NT2/D1 (cell line): ENCODE data around the gene NCS1.

Experiments used
- SUZ12 ChIP-seq: IDR thresholded peaks from 2 replicates; pipeline ENCODE4 v1.6.1; 2011; ENCODE audit not compliant: insufficient read length, insufficient read depth; ENCODE audit errors: extremely low read depth
- YY1 ChIP-seq: IDR thresholded peaks from 2 replicates; pipeline ENCODE4 v1.6.1; 2011; ENCODE audit not compliant: insufficient read length, insufficient read depth
- ZNF274 ChIP-seq: IDR thresholded peaks from 2 replicates; pipeline ENCODE4 v1.6.1; 2011; ENCODE audit warnings: mild to moderate bottlenecking, low read depth, low read length

DNA sequence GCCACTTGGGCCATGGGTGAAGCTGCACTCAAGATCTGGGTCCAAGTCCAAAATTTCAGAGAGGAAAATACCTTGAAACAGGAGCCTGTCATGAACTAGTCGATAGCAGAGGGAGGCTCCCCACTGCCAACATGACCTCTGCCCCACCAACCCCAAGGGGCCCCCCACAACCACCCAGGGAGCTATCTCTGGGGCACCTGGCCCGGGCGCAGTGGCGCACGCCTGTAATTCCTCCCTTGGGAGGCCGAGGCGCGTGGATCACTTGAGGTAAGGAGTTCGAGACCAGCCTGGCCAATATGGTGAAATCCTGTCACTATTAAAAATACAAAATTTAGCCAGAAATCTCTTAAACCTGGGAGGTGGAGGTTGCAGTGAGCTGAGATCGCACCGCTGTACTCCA lies 73.3 kb downstream of the NCS1 start:
- TF ChIP-seq YY1: no peak
- no peak for TF ChIP-seq ZNF274
- TF ChIP-seq SUZ12: no peak
